GM18867 (cell line): Measurements from ENCODE around the gene AK5.
"Not testable (repeated sequence)": the region's sequence is repeated elsewhere in the genome, so short reads cannot be mapped to it uniquely, and the experiment has no call there.

Experiments used
- ATAC-seq: cut with Tn5 transposase; IDR thresholded peaks from one replicate; pipeline ENCODE4 v1.9.1; 2021; ENCODE audit warnings: mild to moderate bottlenecking, moderate library complexity; ENCODE audit not compliant: unreplicated experiment

The AK5 gene

GRCh38 chr1:77398152-77398551 is 116.3 kb downstream of the AK5 start:
- ATAC-seq, result no peak

GRCh38 chr1:77399250-77400086 is 117.6 kb downstream of the AK5 start:
- no peak for ATAC-seq

GRCh38 chr1:77400781-77401180 is 119.0 kb downstream of the AK5 start:
- no peak for ATAC-seq

- ATAC-seq, result no peak
Measured at GRCh38 chr1:77401384-77401783, 119.6 kb downstream of the AK5 start.

GRCh38 chr1:77405186-77405585 is 123.4 kb downstream of the AK5 start:
- no peak for ATAC-seq

GRCh38 chr1:77406661-77407060 is 124.8 kb downstream of the AK5 start:
- ATAC-seq, result no peak

GRCh38 chr1:77407738-77408375 is 126.0 kb downstream of the AK5 start:
- ATAC-seq, result no peak

- ATAC-seq, result not testable (repeated sequence)
Measured at GRCh38 chr1:77408933-77409332, 127.1 kb downstream of the AK5 start.

- ATAC-seq, result no peak
Measured at GRCh38 chr1:77412069-77412819, 130.4 kb downstream of the AK5 start.

GRCh38 chr1:77412820-77413530 is 131.2 kb downstream of the AK5 start:
- peak; percentile 40 for ATAC-seq

GRCh38 chr1:77413541-77414335 is 131.9 kb downstream of the AK5 start:
- ATAC-seq, result peak; percentile 89

- no peak for ATAC-seq
Measured at GRCh38 chr1:77415579-77415978, 133.8 kb downstream of the AK5 start.

GRCh38 chr1:77416692-77417450 is 135.1 kb downstream of the AK5 start:
- ATAC-seq, result no peak

- ATAC-seq, result not testable (repeated sequence)
Measured at GRCh38 chr1:77418055-77418454, 136.2 kb downstream of the AK5 start.

GRCh38 chr1:77421504-77422233 is 139.8 kb downstream of the AK5 start:
- peak; percentile 70 for ATAC-seq

- no peak for ATAC-seq
Measured at GRCh38 chr1:77424236-77424635, 142.4 kb downstream of the AK5 start.

GRCh38 chr1:77428068-77428467 is 146.2 kb downstream of the AK5 start:
- ATAC-seq, result no peak

GRCh38 chr1:77430966-77431690 is 149.3 kb downstream of the AK5 start:
- ATAC-seq, result no peak
